GM18870 (cell line): ENCODE data around the gene SLC6A13.

ENCODE experiments used
- ATAC-seq: cut with Tn5 transposase; IDR thresholded peaks from one replicate; pipeline ENCODE4 v1.9.1; 2021; ENCODE audit warnings: moderate library complexity; ENCODE audit not compliant: unreplicated experiment

The SLC6A13 gene

GRCh38 chr12:234891-235415 is 27.7 kb downstream of the SLC6A13 start:
- no peak for ATAC-seq

DNA sequence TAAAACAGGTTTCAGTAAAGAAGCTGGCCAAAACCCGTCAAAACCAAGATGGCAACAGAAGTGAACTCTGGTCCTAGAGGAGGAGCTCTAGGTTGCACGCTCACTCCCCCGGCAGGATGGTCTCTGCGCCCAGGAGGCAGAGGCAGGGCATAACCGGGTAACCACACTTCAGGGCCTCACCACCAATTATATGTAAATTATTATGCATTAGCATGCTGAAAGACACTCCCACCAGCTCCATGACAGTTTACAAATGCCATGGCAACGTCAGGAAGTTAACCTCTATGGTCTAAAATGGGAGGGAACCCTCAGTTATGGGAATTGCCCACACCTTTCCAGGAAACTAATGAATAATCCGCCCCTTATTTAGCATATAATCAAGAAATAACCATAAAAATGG is 28.6 kb downstream of the SLC6A13 start:
- no peak for ATAC-seq

DNA sequence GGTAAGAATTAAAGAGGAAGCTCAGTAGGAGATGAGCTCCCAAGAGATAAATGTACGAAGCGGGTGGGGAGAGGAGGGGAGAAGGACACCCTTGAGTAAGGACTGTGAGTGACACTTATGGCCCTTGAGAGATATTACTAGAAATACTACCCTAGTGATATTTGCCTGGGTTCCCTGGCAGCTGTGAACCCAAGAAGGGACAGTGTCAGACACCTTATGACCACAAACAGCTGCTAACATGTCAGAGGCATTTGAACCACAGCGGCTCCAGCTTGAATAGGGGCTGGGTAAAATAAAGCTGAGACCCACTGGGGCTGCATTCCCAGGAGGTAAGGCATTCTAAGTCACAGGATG is 29.0 kb downstream of the SLC6A13 start:
- ATAC-seq: no peak

- no peak for ATAC-seq
Observed at GRCh38 chr12:232731-233614, 29.7 kb downstream of the SLC6A13 start.

GRCh38 chr12:230925-231671 is 31.5 kb downstream of the SLC6A13 start:
- ATAC-seq: no peak

- no peak for ATAC-seq
Observed at GRCh38 chr12:229441-230191, 33.0 kb downstream of the SLC6A13 start.

DNA sequence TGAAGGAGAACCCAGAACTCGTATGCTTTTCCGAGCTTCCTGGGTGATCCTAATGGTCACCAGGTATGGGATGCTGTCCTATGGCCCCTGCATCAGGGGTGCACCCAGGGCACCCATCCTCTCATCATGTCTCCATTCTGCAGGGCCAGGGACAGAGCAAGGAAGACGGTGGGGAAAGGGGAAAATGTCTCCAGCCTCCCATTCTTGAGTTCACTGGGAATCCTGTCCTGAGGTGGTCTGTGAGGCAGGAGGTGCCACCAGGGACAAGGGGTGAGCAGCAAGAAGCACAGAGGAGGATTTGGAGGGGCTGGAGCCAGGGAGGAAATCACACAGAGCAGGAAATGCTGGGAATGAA is 33.8 kb downstream of the SLC6A13 start:
- ATAC-seq: no peak

DNA sequence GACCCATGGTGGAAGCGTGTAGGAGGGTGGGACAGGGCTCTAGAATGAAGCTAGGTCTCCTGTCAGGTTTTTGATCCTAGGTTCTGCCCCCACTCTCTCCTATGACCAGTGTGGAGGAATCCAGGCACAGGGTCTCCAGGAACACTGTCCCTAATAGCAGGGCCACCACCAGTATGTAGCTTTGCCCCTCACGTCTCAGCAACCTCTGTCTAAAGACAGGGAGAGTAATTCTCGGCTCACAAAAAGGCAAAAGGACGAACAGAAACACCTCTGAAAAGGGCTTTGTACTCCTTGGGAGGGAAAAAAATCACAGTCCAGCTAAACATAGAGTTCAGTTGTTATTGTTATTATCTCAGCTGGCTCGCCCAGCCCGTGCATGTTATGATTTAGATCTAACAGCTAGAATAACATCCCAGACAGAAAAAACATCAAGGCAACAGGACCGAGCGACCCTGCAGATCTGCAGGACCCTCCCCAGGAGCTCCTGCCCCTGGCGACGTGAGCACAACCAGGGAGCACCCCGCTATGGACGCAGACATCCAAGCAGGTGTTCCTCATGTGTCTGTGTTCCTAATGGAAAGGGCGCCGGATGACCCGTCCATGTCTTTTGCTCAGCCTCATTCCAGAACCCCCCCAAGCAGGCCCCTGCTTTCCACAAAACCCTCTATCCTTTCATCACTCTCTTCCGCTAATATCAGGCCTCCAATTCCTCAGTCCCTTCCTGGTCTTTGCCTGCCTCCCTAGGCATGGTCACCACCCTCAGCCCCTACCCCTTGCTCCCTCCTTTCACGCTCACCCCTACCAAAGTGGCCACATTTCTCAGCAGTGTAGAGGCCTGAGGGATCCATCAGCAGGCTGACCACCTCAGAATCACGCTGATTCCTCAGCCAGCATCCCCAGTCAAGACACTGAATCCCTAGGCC is 34.5 kb downstream of the SLC6A13 start:
- ATAC-seq: no peak

GRCh38 chr12:227286-227915 is 35.2 kb downstream of the SLC6A13 start:
- no peak for ATAC-seq

- ATAC-seq: no peak
Observed at GRCh38 chr12:226401-226800, 36.2 kb downstream of the SLC6A13 start.

DNA sequence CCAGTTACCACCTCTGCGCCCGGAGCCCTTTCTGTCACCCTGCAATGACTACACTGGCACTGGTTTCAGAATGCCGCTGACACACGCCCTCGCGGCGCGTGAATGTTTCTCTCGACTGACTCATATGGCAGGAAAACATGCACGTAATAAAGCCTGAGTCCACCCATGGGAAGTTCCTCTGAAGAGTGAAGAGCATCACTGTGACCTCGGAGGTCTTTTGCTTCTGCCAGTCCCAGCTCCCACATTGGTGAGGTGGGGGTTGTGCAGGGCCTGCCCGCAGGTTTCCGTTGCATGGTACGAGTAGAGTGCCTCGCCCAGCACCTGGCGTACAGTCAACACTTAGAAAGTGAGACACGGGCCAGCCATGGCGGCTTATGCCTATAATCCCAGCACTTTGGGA is 37.6 kb downstream of the SLC6A13 start:
- no peak for ATAC-seq

DNA sequence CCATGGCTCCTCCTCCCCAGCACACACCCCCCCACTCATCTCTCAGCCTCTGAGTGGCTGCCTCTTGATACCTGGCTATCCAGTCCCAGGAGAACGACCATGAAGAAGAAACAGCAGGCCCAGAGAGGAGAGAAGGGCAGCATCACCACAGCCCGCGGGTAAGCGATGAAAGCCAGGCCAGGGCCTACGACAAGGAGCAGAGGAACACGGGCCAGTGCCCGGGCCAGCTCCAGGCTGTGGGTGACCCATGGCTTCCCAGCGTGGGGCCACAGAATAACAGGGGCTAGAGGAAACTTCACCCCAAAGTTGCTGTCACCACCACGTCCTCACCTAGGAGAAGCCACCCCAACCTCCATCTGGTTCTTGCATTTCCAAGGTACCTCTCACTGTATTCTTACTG is 38.3 kb downstream of the SLC6A13 start:
- ATAC-seq: no peak

- no peak for ATAC-seq
Observed at GRCh38 chr12:223841-224240, 38.8 kb downstream of the SLC6A13 start.

DNA sequence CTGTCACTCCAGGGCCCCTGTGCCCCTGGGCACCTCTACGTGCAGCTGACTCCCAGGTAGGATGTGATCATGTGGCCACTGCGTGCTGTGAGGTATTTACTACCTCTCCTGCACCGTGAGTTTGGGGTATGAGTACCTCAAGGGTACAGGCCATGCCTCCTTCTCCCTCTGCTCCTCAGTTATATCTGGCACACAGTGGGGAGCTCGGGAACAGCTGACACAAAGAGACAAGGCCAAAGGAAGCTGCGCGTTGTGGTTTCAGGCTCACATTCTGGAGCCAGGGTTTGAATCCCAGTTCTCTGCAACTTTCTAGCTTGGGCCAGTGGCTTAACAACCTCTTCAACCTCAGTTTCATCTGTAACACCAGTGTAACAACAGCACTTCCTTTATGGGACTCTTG is 40.9 kb downstream of the SLC6A13 start:
- ATAC-seq: no peak

DNA sequence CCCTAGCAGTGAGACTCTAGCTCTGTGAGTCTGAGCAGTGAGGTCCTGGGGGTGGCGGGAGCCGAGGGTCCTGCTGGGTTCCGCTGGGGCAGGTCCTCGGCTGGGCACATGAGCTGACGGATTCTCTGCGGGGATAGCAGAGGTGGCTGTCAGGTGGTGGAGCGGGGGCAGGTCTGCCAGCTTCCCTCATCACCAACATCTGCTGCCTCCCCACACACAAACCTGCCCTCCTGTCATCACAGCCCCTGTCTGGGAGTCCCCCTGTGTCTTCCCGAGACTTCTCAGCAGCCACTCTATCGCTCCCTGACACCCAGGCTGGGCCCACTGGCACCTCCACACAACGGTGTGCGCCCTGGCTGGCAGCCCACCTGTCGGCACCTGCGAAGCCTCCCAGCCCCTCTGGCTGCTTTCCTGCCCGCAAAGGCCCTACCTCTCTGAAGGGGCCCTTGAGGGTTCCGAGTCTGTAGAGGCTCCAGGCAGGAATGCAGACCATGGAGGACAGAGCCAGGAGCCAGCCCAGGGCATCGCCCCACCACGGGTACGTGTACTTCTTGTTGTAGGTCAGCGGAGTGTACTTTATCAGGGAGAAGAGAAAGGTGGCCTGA is 41.6 kb downstream of the SLC6A13 start:
- no peak for ATAC-seq

- ATAC-seq: no peak
Observed at GRCh38 chr12:220491-220890, 42.1 kb downstream of the SLC6A13 start.

DNA sequence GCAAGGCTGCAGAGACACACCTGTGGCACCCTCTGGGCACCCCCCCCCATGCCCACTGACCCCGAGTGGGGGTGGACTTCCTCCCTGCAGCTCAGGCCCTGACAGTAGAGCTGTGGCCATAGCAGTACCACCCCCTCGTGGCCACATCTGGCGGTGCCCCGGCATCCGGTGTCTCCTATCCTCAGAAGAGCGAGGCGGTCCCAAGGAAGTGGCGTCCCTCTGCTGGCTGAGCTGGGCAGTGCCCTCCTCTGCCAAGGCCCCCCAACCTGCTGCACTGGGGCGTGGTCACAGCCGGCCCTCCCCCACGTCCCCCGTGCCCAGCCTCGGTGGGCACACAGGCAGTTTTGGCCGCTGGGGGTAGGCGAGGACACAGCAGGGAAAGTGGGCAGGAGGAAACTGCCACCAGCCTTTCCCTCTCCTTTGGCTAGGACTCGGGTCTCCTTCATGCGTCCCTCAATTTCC is 42.7 kb downstream of the SLC6A13 start:
- ATAC-seq: no peak

GRCh38 chr12:218728-219590 is 43.7 kb downstream of the SLC6A13 start:
- ATAC-seq: no peak
